ENCODE measurements around the gene CCDC32.
A peak's percentile ranks its signal among the peaks of the same experiment; 100 is the strongest.

CCDC32 gene

GRCh38 chr15:40564591-40565332 lies at the start of gene CCDC32:
Gene CCDC32, minus strand, starts transcription at chr15:40565042. Its CDS starts 2,027 bp downstream, at chr15:40563015.
- peaks cover 18% of the 10 kb centered on the region for H3K79me2 ChIP-seq (ENCODE audit: control insufficient read depth, insufficient read depth, low read length, unreplicated experiment)
- H3K4me1 ChIP-seq (ENCODE audit: control insufficient read depth, insufficient read depth, low read length, unreplicated experiment): peaks cover 4% of the 10 kb centered on the region
- peak within 1 kb of the TSS; percentile 90 for H2AFZ ChIP-seq (ENCODE audit: low read length, unreplicated experiment)
- no peaks in the 10 kb centered on the region for H3K27me3 ChIP-seq (ENCODE audit: insufficient read depth, low read length)
- peak within 1 kb of the TSS; percentile 89 for H3K4me3 ChIP-seq (ENCODE audit: low read depth, low read length)
- peak within 1 kb of the TSS; percentile 66 for H3K27ac ChIP-seq (ENCODE audit: low read depth, low read length)
- H3K36me3 ChIP-seq (ENCODE audit: insufficient read depth, low read length): no peaks in the 10 kb centered on the region

GRCh38 chr15:40613080-40613479 lies 48.2 kb upstream of the CCDC32 start:
- Histone ChIP-seq H3K4me3 (ENCODE audit: low read depth, low read length) (no peak overlapping the region), H3K36me3 (ENCODE audit: insufficient read depth, low read length) (0 out of 2 replicates have a peak, but pooled peaks cover 5% of the 10 kb centered on the region), H3K79me2 (ENCODE audit: control insufficient read depth, insufficient read depth, low read length, unreplicated experiment) (no peaks in the 10 kb centered on the region), H3K27ac (ENCODE audit: low read depth, low read length) (no peak overlapping the region), H3K27me3 (ENCODE audit: insufficient read depth, low read length) (no peaks in the 10 kb centered on the region), H3K4me1 (ENCODE audit: control insufficient read depth, insufficient read depth, low read length, unreplicated experiment) (no peaks in the 10 kb centered on the region), H2AFZ (ENCODE audit: low read length, unreplicated experiment) (no peak overlapping the region)

GRCh38 chr15:40603935-40604334 lies 39.1 kb upstream of the CCDC32 start:
- Histone ChIP-seq H3K27me3 (ENCODE audit: insufficient read depth, low read length) (no peaks in the 10 kb centered on the region), H2AFZ (ENCODE audit: low read length, unreplicated experiment) (no peak overlapping the region), H3K4me1 (ENCODE audit: control insufficient read depth, insufficient read depth, low read length, unreplicated experiment) (no peaks in the 10 kb centered on the region), H3K27ac (ENCODE audit: low read depth, low read length) (no peak overlapping the region), H3K4me3 (ENCODE audit: low read depth, low read length) (no peak overlapping the region), H3K79me2 (ENCODE audit: control insufficient read depth, insufficient read depth, low read length, unreplicated experiment) (peaks cover 37% of the 10 kb centered on the region), H3K36me3 (ENCODE audit: insufficient read depth, low read length) (no peaks in the 10 kb centered on the region; the same call in 1 of the 2 replicates)

- H3K4me3 ChIP-seq (ENCODE audit: low read depth, low read length): no peak overlapping the region
- H3K79me2 ChIP-seq (ENCODE audit: control insufficient read depth, insufficient read depth, low read length, unreplicated experiment): peaks cover 66% of the 10 kb centered on the region
- H3K36me3 ChIP-seq (ENCODE audit: insufficient read depth, low read length): no peaks in the 10 kb centered on the region; the same call in 1 of the 2 replicates
- no peaks in the 10 kb centered on the region for H3K27me3 ChIP-seq (ENCODE audit: insufficient read depth, low read length)
- H3K4me1 ChIP-seq (ENCODE audit: control insufficient read depth, insufficient read depth, low read length, unreplicated experiment): peaks cover under 1% of the 10 kb centered on the region
- H3K27ac ChIP-seq (ENCODE audit: low read depth, low read length): no peak overlapping the region
- H2AFZ ChIP-seq (ENCODE audit: low read length, unreplicated experiment): no peak overlapping the region
These were observed 36.1 kb upstream of the CCDC32 start for GRCh38 chr15:40600956-40601355.

GRCh38 chr15:40598672-40599071 lies 33.8 kb upstream of the CCDC32 start:
- Histone ChIP-seq H3K36me3 (ENCODE audit: insufficient read depth, low read length) (no peaks in the 10 kb centered on the region), H3K79me2 (ENCODE audit: control insufficient read depth, insufficient read depth, low read length, unreplicated experiment) (peaks cover 70% of the 10 kb centered on the region)

GRCh38 chr15:40598126-40598525 lies 33.3 kb upstream of the CCDC32 start:
- Histone ChIP-seq H3K4me1 (ENCODE audit: control insufficient read depth, insufficient read depth, low read length, unreplicated experiment) (peaks cover 3% of the 10 kb centered on the region), H3K27me3 (ENCODE audit: insufficient read depth, low read length) (no peaks in the 10 kb centered on the region), H3K4me3 (ENCODE audit: low read depth, low read length) (no peak overlapping the region), H3K36me3 (ENCODE audit: insufficient read depth, low read length) (no peaks in the 10 kb centered on the region), H2AFZ (ENCODE audit: low read length, unreplicated experiment) (no peak overlapping the region), H3K27ac (ENCODE audit: low read depth, low read length) (no peak overlapping the region), H3K79me2 (ENCODE audit: control insufficient read depth, insufficient read depth, low read length, unreplicated experiment) (peaks cover 67% of the 10 kb centered on the region)

More at GRCh38 chr15:40598672-40599071, 33.8 kb upstream of the CCDC32 start:
- H3K4me3 ChIP-seq (ENCODE audit: low read depth, low read length): no peak overlapping the region
- peaks cover 3% of the 10 kb centered on the region for H3K4me1 ChIP-seq (ENCODE audit: control insufficient read depth, insufficient read depth, low read length, unreplicated experiment)
- no peak overlapping the region for H2AFZ ChIP-seq (ENCODE audit: low read length, unreplicated experiment)
- no peak overlapping the region for H3K27ac ChIP-seq (ENCODE audit: low read depth, low read length)
- H3K27me3 ChIP-seq (ENCODE audit: insufficient read depth, low read length): no peaks in the 10 kb centered on the region

- Histone ChIP-seq H3K27ac (ENCODE audit: low read depth, low read length) (no peak overlapping the region), H3K4me3 (ENCODE audit: low read depth, low read length) (no peak overlapping the region), H3K4me1 (ENCODE audit: control insufficient read depth, insufficient read depth, low read length, unreplicated experiment) (peaks cover 3% of the 10 kb centered on the region), H2AFZ (ENCODE audit: low read length, unreplicated experiment) (no peak overlapping the region), H3K36me3 (ENCODE audit: insufficient read depth, low read length) (no peaks in the 10 kb centered on the region), H3K79me2 (ENCODE audit: control insufficient read depth, insufficient read depth, low read length, unreplicated experiment) (peaks cover 67% of the 10 kb centered on the region), H3K27me3 (ENCODE audit: insufficient read depth, low read length) (no peaks in the 10 kb centered on the region)
These were observed 32.2 kb upstream of the CCDC32 start for GRCh38 chr15:40597024-40597423.

- peaks cover 3% of the 10 kb centered on the region for H3K4me1 ChIP-seq (ENCODE audit: control insufficient read depth, insufficient read depth, low read length, unreplicated experiment)
- H3K27me3 ChIP-seq (ENCODE audit: insufficient read depth, low read length): no peaks in the 10 kb centered on the region
- peaks cover 61% of the 10 kb centered on the region for H3K79me2 ChIP-seq (ENCODE audit: control insufficient read depth, insufficient read depth, low read length, unreplicated experiment)
- H2AFZ ChIP-seq (ENCODE audit: low read length, unreplicated experiment): no peak overlapping the region
- H3K36me3 ChIP-seq (ENCODE audit: insufficient read depth, low read length): no peaks in the 10 kb centered on the region
- H3K4me3 ChIP-seq (ENCODE audit: low read depth, low read length): peak overlapping the region; percentile 96
- H3K27ac ChIP-seq (ENCODE audit: low read depth, low read length): no peak overlapping the region
These were observed 30.9 kb upstream of the CCDC32 start for GRCh38 chr15:40595773-40596172.

GRCh38 chr15:40595219-40595618 lies 30.4 kb upstream of the CCDC32 start:
- Histone ChIP-seq H3K27ac (ENCODE audit: low read depth, low read length) (peak overlapping the region; percentile 92), H3K79me2 (ENCODE audit: control insufficient read depth, insufficient read depth, low read length, unreplicated experiment) (peaks cover 56% of the 10 kb centered on the region)

GRCh38 chr15:40594429-40594836 lies 29.6 kb upstream of the CCDC32 start:
- H3K36me3 ChIP-seq (ENCODE audit: insufficient read depth, low read length): no peaks in the 10 kb centered on the region
- peaks cover 48% of the 10 kb centered on the region for H3K79me2 ChIP-seq (ENCODE audit: control insufficient read depth, insufficient read depth, low read length, unreplicated experiment)
- H3K4me1 ChIP-seq (ENCODE audit: control insufficient read depth, insufficient read depth, low read length, unreplicated experiment): peaks cover 3% of the 10 kb centered on the region
- H3K4me3 ChIP-seq (ENCODE audit: low read depth, low read length): peak overlapping the region; percentile 96
- H3K27me3 ChIP-seq (ENCODE audit: insufficient read depth, low read length): no peaks in the 10 kb centered on the region
- H2AFZ ChIP-seq (ENCODE audit: low read length, unreplicated experiment): peak overlapping the region; percentile 72
- peak overlapping the region; percentile 92 for H3K27ac ChIP-seq (ENCODE audit: low read depth, low read length)

More at GRCh38 chr15:40595219-40595618, 30.4 kb upstream of the CCDC32 start:
- H3K36me3 ChIP-seq (ENCODE audit: insufficient read depth, low read length): no peaks in the 10 kb centered on the region
- peak overlapping the region; percentile 96 for H3K4me3 ChIP-seq (ENCODE audit: low read depth, low read length)
- peaks cover 3% of the 10 kb centered on the region for H3K4me1 ChIP-seq (ENCODE audit: control insufficient read depth, insufficient read depth, low read length, unreplicated experiment)
- H3K27me3 ChIP-seq (ENCODE audit: insufficient read depth, low read length): no peaks in the 10 kb centered on the region
- H2AFZ ChIP-seq (ENCODE audit: low read length, unreplicated experiment): peak overlapping the region; percentile 72

All from ACC112 (cell line).